RPMI7951 (cell line): ENCODE measurements around the gene LAMTOR5. TPM values are rescaled to one million over a fixed set of nuclear protein-coding genes. Genes with fewer than 3 reads are reported as not detected.
"Not testable (repeated sequence)": the region's sequence is repeated elsewhere in the genome, so short reads cannot be mapped to it uniquely, and the experiment has no call there.

Source experiments
- DNase-seq: peaks from one replicate; pipeline ENCODE4 v3.0.0-alpha.2; 2012; ENCODE audit warnings: low read depth
- total RNA-seq: library from RNA; depleted of rRNA; stranded (reverse); fragments of >200 nt; shearing (Covaris generic); gene quantifications from 2 replicates; pipeline ENCODE4 v1.2.3, GENCODE V29; 2014; rRNA removed

Gene LAMTOR5
- 163 and 193 TPM in 2 replicates for total RNA-seq

DNA sequence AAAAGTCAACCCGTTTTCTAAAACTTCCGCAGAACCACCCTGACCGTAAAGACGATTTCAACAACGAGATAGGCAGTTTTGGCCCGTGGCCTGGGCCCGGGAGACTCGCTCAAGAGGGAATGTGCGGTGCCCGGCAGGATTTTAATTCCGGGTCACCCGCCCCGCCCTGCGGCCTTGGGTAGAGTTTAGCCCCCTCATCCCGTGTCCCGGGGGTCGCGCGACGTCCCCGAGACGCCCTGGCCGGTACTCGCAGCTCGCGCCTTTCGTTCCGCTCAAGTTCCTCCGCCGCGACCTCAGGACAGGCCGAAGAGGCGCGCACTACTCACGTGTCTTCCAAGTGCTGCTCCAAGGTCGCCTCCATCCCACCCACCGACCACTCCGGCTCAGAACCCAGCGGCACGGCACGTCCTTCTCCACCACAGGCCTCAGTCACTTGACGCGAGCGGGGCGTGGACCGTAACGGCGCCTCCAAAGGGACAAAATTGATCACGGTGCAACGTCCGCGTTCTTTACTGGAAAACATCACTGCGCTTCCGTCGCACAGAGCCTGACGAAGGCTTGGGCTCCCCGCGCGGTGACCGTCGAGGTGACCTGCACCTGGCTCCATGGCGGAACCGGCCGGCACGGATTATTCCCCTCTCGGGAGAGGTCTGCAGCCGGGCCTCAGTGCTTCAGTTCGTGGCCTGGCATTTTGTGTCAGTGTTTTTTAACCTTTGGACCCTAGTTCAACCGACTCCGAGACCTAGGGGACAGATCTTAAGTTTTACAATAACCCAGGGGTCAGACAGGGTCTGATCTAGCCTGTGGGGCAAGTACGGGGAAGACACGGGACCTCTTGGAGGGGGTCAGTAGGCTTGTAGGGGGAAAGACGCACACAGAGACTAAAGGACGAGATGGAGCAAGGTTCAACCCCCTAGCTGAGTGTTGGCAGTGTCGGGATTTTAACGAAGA lies at the start of gene LAMTOR5:
LAMTOR5 (minus strand) TSS at position 435 of the 951 bp plus-strand sequence; CDS start at position 361, 74 bp downstream.
- DNase-seq = peak; percentile 92

DNA sequence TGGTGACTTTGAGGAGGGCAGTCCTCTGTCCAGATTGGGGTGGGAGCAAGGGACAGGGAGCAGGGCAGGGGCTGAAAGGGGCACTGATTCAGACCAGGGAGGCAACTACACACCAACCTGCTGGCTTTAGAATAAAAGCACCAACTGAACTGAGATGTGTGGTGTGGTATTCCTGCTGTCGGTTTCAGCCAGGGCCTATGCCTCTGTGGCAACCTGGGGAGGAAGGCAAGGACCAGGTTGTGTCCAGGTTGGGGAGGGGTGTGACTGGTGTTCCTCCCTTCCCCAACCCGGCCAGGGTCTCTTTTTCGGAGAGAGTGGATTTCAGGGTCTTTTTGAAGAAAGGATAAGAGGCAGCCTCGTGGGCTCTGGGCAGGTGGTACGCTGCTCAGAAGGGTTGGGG lies 49.7 kb upstream of the LAMTOR5 start:
- no peak for DNase-seq

DNA sequence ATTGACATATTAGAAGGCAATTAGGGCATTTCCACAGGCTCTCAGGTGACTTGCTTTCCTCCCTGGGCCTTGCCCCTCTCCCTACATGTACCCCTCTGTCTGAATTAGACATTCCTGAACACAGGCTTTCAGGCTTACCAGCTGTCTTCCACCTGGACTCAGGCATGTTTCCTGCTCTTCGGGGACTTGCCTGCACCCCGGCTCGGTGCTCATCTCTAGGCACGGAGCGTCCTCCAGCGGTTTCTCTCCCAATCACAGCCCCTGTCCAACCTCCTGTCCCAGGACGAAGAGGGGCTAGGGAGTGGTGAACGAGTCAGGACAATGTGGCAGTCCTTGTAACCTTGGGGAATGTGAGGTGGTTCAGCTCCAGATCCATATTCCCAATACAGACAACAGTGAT lies 47.7 kb upstream of the LAMTOR5 start:
- no peak for DNase-seq

DNA sequence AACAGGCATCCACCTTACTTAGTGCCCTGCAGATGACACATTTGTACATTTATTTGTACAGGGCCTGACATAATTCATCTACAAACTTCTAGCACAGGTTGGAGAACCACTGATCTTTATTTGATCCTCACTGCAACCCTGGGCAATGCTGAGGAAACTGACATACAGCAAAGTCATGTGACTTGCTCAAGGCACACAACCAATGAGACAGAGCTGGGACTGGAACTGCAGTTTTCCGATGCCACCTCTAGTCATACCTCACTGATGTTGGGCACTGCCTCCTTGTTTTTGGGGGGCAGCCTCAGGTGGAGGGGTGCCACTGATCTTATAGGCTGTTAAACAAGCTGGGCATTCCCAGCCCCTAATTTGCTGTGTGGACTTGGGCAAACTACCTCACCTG lies 46.8 kb upstream of the LAMTOR5 start:
- DNase-seq = no peak

DNA sequence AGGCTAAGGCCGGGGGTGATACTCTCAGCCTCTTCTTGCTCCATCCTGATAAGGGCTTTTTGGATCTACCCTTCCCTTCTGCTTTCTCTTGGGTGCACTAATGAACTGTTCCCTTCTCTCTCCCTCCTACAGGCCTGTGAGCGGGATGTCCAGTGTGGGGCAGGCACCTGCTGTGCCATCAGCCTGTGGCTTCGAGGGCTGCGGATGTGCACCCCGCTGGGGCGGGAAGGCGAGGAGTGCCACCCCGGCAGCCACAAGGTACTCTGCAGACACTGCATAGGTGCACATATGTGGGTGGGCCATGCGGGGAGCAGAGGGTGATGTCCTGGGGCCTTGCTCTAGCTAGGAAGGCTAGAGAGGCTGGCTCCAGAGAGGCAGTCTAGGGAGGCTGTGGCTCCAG lies 46.3 kb upstream of the LAMTOR5 start:
- DNase-seq = no peak

DNA sequence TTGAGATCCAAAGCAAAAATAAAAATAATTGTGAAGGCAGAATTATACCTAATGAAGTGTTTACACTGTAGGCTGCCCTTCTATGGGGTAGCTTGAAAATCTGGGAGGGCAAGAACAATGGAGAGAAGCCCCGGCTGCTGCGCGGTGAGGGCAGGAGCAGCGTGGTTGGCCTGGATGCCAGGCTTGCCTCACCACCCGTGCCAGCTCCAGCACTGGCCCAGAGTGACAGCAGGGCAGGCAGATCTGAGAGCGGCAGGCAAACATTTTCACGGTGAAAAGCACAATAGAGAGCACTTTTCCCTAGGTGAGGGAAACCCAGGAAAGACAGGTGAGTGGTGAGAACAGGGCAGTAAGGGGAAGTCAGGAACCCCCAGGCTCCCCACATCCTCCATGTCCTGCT lies 44.8 kb upstream of the LAMTOR5 start:
- no peak for DNase-seq

DNA sequence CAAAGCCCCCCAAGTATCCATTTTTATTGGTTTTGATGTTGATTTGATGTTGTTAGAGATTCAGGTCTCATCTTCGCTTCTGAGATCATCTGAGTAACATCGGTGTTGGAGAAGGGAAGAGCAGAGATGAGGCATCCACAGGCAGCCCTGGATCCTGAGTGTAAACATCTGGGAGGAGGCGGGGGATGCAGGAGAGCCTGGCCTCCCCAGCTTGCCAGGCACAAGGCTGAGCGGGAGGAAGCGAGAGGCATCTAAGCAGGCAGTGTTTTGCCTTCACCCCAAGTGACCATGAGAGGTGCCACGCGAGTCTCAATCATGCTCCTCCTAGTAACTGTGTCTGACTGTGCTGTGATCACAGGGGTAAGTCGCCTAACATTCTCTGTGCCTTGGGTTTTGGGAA lies 43.4 kb upstream of the LAMTOR5 start, which contains the start of gene PROK1:
PROK1 (plus strand) TSS at position 221 of the 400 bp plus-strand sequence; CDS start at position 289, 68 bp downstream.
- DNase-seq = no peak

DNA sequence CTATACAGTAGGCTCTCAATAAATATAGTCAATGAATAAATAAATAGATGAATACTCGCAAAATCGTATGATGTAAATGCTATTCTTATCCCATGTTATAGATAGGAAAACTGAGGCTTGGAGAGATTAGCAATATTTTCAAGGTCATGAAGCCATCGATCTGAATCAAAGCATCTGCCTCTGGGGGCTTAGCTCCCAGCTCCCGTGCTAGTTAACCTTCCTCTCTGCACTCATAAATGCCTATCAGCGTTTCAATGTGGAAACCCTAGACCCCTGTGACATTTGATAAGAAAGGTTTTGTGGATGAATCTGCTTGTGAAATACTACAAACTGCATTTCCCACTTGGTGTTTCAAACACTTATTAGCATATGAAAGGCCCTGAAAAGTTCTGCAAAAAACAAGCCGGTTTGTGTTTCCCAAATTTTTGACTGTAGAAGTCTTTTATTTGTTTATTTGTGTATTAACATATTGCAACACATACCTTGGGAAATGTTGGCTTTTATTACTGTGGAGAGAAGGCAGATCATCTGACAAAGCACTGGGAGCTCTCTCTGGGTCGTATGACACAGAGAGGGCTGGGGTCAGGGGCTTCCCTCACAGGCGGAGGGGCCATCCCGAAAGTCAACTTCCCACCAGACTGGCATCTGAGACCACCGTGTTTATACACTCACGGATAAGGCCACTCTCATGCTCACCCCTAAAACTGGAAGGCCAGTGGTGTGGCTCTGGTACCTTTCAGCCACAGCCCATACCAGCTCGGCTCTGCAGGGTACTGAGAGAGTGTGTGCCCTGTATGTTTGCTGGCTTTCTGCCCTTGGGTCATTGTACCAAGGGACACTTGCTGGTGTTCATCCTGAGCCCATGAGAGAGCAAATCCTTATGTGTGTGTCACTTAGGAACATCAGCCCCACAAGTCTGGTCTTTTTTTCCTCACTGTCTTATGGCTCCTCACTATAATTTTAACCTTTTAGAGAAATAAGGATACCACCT lies 42.5 kb upstream of the LAMTOR5 start:
- DNase-seq = no peak

DNA sequence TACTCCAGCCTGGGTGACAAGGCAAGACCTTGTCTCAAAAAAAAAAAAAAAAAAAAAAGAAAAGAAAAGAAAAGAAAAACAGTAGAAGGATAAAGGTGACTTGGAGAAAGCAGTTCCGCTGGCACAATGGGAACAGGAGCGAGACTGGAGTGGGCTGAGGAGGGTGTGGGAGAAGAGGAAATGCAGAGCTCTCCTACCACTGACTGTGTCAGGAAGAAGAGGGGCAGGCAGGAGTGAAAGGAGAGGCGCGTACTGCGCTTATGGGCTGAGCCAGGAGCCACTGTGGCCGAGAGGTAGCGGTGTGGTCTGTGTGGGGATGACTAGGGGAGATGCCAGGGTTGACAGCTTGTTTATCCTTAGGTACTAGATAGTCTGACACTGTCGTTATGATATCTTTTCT lies 37.1 kb upstream of the LAMTOR5 start:
- no peak for DNase-seq

DNA sequence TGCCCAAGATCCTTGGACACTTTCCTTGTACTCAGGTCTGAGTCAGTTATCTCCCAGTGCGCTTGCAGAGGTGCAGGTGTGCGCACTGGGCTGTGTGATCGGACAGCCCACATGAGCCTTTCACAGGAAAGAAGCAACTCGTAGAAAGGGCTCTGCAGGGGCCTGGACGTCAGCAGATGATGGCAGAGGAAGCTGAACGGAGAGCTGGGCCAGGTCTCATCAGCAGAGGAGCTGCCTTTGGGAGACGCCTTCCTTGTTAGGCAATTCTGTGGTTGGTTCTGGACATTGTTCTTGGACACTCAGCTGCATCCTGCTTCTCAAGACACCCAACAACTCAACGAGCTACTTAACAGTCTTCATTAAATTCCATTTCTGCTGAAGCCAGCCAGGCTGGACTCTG lies 36.0 kb upstream of the LAMTOR5 start:
- DNase-seq = no peak

DNA sequence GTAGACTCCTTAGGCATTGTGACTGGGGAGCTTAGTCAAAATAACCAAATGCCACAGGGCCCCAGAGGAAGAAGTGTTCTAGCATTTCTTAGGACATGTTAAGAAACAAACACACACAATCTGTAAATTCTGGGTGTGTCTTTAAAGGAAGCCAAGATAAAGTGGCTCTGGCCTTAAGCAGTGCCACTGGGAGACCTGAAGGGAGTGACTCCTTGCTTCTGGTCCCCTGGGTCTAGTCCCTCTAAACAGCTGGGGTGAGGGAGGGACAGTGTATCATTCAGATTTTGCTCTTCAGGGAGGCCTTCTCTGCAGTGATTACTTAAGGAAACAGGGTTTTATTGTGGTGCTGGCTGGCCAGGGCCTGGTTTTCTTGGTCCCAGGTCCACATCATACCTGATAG lies 34.4 kb upstream of the LAMTOR5 start:
- DNase-seq = no peak

DNA sequence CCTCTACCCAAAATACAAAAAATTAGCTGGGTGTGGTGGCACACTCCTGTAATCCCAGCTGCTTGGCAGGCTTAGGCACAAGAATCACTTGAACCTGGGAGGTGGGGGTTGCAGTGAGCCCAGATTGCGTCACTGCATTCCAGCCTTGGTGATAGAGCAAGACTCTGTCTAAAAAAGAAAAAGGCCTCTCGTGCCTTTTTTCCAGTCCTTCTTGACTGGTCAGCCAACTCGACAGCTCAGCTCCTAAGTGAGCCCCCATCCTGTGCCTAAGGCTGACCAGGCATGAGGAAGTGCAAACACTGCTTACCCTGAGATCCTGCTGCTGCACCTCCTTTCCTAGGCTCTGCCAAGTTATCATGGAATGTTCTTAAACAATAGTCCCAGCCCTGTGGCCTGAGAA lies 33.4 kb upstream of the LAMTOR5 start:
- peak; percentile 37 for DNase-seq

DNA sequence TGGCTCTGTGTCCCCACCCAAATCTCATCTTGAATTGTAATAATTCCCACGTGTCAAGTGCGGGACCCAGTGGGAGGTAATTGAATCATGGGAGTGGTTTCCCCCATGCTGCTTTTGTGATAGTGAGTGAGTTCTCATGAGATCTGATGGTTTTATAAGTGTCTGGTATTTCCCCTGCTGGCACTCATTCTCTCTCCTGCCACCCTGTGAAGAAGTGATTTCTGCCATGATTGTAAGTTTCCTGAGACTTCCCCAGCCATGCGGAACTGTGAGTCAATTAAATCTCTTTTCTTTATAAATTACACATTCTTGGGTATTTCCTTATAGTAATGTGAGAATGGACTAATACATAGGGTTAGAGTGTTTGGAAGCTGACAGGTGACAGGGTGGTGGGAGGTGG lies 32.4 kb upstream of the LAMTOR5 start:
- DNase-seq = not testable (repeated sequence)

DNA sequence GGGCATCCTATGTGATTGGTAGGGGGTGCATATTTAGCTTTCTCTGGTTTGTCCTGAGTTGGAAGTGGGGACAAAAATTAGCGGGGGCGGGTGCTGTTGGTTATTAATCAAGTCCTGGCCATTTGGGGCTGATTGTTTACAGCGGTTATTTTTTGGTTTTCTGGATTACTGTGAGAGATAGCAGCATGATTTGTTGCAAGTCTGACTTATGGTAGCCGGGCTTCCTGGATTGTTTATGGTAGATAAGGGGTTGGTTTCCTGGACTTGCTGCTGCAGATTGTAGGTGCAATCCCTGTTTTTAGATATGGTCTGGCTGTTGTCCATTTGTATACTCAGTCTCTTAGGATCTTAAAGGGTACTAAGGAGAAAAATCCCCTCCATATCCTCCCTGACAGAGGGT lies 31.4 kb upstream of the LAMTOR5 start:
- no peak for DNase-seq

DNA sequence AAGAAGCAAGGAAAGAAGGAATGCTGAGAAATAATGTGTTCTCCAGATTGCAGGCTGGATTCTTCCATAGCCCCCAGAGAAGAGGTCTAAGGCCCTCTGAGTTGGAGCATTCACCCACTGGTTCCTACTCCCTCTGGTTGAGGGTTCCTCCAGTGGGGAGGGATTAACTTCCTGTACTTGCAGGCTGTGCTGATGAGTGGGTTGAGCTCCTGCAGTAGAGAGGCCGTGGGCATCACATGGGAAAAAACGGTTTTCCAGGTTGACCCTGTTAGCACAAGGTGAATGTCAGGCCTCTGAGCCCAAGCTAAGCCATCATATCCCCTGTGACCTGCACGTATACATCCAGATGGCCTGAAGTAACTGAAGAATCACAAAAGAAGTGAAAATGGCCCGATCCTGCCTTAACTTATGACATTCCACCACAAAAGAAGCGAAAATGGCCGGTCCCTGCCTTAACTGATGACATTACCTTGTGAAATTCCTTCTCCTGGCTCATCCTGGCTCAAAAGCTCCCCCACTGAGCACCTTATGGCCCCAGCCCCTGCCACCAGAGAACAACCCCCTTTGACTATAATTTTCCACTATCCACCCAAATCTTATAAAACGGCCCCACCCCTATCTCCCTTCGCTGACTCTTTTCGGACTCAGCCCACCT lies 30.3 kb upstream of the LAMTOR5 start:
- not testable (repeated sequence) for DNase-seq

DNA sequence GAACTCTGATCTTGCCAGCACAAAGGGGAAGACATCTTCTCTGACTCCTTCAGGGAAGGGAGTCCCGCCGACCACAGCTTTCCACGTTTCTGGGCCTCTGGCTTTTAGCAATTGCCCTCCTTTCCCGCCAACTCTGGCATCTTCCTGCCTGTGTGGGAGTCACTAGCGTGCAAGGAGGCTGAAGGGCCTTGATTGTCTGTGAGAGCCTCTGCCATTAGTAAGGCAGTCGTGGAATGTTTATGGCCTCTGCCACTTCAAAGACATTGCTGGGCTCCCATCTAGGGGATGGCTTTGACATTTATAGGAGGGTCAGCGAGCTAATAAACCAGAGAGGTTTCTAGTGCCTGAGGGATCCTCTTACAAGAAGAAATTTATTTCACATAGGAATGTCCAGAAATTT lies 29.1 kb upstream of the LAMTOR5 start:
- DNase-seq = peak; percentile 80

DNA sequence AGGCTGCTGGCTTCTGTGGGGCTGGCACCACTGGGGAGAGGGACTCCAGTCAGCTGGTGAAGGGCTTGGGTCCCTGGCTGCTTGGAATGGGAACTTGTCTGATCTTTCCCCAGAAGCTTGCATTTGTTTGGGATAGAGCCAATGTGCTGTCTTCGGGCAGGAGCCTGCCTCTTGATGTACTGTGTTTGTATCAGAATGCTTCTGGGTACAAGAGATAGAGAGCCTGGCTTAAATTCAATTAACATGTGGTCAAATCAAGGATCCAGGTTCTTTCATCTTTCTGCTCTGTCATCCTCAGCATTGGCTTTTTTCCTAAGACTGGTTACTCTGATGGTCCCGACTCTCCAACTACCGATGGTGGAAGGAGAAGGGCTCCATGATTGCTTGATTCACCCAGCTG lies 27.5 kb upstream of the LAMTOR5 start:
- DNase-seq = no peak

DNA sequence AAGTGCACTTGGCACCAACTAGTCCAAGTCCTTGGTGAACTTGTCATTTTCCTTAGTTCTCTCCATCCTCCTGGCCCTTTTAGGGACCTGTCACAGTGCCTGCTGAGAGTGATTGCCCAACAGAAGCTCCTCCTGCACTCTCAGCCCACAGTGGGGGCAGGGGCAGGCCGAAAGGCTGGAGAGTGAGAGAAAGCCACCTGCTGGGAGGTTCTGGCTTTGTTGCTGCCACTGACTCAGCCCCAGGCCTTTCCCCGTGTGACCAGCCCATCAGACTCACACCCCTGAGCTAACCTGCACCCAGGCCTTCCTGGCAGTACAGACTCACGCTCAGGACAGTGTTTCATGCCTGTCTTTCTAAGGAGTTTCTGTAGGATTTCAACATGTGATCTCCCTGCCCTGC lies 26.3 kb upstream of the LAMTOR5 start:
- DNase-seq = peak; percentile 38

DNA sequence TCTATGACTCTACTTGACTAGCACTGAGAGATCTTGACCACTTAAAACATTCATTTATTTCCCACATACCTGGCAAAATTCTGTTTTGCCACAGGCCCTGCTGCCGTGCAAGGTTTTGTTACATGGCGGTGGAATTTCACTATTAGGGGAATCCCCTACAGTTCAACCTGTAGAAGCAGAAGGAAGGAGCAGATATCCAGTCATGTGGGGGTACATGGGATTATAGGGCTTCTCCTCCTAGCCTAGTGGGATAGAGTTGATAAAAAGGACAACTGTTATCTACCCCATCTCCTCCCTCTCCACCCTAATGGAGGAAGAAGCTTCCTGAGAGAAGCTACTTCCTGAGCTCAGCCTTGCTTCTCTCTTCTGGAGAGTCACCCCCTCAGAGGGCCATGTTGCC lies 25.7 kb upstream of the LAMTOR5 start:
- no peak for DNase-seq

DNA sequence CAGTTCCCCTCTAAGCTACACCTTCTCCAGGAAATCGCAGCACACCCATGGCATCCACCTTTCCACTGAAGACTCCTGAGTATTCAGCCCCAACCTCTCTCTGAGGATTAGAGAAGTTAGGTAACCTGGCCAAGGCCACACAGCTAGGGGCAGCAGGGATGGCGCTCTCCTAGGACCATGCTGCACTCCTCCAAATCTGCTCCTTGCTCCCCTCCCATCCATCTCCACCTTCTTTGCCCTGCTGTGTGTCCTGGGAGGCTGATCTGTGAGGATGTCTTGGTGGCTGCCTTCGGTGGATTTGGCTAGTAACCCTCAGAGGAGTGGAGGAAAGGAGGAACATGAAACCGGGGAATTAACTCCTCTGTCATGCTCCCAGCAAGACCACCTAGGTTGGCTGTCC lies 23.4 kb upstream of the LAMTOR5 start:
- no peak for DNase-seq

DNA sequence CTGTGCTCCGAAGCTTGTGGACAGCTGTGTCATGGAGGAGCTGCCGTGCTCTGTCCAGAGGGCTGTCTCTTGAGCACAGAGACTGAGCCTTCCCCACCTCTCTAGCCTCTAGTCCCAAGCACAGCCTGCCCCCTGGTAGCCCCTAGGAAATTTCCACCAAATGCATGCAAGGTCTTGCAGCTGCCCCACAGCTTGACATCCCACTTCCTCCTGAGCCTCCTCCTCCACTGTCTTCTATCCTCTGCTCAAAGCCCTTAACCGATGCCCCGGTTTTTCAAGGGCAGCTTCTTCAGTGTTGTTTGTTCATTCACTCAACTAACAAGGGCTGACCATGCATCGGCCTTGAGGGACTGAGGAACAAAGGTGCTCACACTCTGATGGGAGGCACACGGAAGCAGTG lies 22.9 kb upstream of the LAMTOR5 start:
- no peak for DNase-seq

DNA sequence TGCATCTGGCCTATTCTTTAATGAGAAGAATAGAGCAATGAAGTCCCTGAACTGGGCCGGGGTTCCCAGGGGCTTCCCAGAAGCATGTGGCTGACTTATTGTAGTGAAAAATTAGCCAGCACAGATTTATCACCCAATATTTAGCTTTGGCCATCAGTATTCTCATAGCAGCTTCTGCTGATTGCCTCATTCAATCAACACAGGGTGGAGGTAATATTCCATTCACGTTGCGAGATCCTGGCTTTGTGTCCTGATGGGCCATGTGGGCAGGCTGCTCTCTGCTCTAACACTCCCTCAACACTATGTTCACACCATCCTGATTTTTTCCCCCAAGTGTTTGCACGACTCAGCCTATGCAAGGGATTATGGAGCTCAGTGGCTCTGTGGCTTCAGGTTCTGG lies 21.5 kb upstream of the LAMTOR5 start:
- DNase-seq = no peak
